ENCODE data around the gene PDZD4.

Gene PDZD4

GRCh38 chrX:153783378-153784013 is 46.8 kb downstream of the PDZD4 start:
- no peak for DNase-seq (ENCODE audit: low read depth)

- no peak for DNase-seq (ENCODE audit: low read depth)
Observed at GRCh38 chrX:153782871-153783270, 47.5 kb downstream of the PDZD4 start.

- no peak for DNase-seq (ENCODE audit: low read depth)
Observed at GRCh38 chrX:153782313-153782712, 48.0 kb downstream of the PDZD4 start.

DNA sequence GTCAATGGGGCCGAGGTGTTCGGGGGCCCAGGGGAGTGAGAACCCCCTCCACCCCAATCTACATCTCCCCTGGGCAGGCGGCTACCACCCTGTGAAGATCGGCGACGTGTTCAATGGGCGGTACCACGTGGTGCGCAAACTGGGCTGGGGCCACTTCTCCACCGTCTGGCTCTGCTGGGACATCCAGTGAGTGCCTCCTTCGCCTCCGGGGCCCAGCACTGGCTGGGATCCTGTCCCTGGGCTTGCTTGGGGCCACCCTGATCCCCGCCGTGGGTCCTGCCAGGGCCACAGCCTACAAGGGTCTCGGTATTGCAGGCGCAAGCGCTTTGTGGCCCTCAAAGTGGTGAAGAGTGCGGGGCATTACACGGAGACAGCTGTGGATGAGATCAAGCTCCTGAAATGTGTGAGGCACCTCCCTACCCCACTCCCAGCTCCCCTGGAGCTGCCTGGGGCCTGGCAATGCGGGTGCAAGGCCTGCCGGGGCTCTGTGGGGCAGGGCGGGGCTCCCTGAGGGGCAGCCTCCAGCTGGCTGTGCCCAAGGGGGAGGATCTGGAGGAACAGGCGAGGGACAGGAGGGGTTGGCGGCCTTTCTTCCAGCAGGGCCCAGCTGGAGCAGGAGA is 48.8 kb downstream of the PDZD4 start:
- DNase-seq (ENCODE audit: low read depth): no peak

- no peak for DNase-seq (ENCODE audit: low read depth)
Observed at GRCh38 chrX:153780678-153781427, 49.5 kb downstream of the PDZD4 start, which contains the start of gene SRPK3. SRPK3 (plus strand) TSS chrX:153781041; CDS start chrX:153781087, 46 bp downstream.

DNA sequence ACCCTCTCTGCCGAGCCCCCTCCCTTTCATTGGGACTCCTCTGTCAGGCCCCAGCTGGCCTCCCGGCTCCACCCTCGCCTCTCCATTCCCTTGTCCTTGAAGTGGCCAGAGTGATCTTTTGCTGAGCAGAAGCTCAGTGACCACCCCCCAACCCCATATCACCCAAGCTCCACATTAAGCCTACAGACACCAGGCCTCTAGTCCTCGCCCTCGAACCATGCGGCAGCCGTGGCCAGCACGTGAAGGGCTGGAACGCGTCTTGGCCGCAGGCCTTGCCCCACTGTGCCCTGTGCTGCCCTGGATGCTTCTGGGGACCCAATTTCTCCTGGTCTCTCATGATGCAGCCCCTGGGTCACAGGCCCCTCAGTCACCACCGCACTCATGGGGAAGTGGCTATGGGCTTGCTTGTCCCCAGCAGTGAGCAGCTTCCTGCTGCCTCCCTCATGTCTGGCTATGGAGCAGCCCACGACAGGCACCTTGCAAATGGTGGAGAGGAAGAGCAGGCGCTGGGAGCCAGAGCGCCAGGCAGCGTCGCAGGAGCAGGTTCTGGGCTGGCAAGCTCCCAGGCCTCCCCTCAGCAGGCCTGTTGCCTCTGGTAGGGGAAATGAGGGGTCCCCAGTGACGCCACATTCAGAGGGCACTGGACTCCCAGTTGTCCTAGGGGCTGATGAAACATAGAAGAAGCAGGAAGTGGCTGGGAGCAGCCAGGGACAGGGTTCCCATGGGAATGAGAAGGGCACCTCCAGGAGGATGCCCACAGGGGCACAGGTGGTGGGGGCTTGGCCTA is 50.3 kb downstream of the PDZD4 start:
- no peak for DNase-seq (ENCODE audit: low read depth)

DNA sequence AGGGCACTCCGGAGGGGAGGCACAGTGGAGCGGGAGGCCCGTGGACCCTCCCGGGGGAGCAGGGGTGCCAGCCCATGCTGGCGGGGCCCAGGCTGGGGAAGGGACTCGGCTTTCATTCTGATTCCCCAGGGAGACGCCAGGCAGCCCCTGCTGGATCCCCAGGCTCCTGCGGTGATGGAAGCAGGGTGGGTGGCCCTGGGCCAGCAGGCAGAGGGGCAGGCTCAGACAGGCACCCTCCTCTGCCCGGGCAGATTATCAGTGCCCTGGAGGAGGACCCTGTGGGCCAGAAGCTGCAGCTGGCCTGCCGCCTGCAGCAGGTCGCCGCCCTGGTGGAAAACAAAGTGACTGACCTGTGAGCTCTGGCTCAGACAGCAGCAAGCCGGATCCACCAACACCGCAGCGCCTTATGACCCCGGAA is 51.7 kb downstream of the PDZD4 start:
- DNase-seq (ENCODE audit: low read depth): no peak

- DNase-seq (ENCODE audit: low read depth): no peak
Observed at GRCh38 chrX:153778181-153778580, 52.2 kb downstream of the PDZD4 start.

DNA sequence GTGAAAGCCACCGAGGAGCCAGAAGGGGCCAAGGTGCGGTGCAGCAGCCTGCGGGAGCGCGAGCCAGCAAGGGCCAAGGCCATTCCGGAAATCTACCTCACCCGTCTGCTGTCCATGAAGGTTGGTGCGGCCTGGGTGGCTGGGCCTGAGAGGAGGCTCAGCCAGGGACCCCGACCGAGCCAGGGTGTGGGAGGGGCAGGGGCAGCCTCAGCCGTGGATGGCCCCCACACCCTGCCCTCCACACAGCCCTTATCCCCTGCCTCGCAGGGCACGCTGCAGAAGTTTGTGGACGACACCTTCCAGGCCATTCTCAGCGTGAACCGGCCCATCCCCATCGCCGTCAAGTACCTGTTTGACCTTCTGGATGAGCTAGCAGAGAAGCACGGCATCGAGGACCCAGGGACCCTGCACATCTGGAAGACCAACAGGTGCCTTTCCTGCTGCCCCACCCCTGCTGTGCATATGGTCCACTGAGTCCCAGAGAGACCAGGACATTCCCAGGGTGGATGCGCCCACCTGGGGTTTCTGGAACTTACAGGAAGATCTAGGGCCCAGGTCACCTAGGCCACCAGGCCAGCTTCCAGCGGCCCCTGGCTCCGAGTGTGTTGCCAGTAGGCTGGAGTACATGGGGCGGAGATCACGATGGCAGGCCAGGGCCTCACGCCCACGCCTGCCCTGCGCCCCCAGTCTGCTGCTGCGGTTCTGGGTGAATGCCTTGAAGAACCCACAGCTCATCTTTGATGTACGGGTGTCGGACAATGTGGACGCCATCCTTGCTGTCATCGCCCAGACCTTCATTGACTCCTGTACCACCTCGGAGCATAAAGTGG is 52.9 kb downstream of the PDZD4 start:
- DNase-seq (ENCODE audit: low read depth): no peak

DNA sequence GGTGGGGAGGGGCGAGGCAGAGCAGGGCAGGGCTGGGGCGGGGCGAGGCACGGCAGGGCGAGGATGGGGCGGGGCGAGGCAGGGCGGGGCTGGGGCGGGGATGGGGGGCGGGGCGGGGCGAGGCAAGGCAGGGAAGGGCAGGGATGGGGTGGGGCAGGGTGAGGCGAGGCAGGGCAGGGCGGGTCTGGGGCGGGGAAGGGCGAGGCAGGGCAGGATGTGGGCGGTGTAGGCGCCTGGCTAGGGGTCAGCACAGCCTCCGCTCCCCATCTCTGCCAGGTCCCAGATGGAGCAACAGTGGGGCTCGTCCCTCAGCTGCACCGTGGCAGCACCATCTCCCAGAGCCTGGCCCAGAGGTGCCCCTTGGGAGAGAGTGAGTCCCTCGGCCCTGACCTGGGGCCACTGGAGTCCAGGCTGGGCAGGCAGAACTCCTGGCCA is 53.7 kb downstream of the PDZD4 start:
- no peak for DNase-seq (ENCODE audit: low read depth)

DNA sequence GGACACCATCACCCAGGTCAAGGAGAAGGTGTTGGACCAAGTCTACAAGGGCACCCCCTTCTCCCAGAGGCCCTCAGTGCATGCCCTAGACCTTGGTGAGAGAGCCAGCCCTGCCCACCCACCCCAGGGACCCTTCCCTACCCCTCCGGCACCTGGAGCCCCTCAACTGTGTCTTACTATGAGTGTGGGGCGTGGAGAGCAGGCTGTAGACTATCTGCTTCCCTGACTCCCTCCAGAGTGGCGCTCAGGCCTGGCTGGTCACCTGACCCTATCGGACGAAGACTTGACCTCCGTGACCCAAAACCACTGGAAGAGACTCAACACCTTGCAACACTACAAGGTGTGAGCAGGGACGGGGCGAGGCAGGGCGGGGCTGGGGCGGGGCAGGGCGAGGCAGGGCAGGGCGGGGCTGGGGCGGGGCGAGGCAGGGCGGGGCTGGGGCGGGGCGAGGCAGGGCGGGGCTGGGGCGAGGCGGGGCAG is 54.2 kb downstream of the PDZD4 start:
- no peak for DNase-seq (ENCODE audit: low read depth)

DNA sequence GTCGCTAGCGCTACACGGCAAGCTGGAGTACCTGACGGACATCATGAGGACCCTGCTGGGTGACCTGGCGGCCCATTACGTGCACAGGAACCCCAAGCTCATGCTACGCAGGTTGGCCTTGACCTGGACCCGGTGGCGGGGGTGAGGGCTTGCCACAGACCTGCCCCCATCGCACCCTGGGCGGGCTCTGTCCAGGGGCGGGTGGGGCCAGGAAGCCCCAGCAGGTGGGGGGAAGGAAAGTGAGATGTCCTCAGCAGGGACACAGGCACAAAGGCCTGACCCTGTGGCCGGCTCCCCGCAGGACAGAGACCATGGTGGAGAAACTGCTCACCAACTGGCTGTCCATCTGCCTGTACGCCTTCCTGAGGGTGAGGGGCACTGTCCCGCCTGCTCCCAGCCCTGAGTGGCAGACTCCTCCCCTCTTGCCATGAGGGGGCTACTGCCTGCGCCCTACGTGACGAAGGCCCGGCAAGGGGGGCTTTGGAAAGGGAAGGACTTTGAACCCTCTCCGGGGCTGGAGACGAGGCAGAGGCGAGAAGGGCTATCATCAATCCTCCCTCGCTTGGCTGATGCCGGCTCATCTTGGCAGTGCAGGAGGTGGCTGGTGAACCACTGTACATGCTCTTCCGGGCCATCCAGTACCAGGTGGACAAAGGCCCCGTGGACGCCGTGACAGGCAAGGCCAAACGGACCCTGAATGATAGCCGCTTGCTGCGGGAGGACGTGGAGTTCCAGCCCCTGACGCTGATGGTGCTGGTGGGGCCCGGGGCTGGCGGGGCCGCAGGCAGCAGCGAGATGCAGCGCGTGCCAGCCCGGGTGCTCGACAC is 54.8 kb downstream of the PDZD4 start:
- no peak for DNase-seq (ENCODE audit: low read depth)

DNA sequence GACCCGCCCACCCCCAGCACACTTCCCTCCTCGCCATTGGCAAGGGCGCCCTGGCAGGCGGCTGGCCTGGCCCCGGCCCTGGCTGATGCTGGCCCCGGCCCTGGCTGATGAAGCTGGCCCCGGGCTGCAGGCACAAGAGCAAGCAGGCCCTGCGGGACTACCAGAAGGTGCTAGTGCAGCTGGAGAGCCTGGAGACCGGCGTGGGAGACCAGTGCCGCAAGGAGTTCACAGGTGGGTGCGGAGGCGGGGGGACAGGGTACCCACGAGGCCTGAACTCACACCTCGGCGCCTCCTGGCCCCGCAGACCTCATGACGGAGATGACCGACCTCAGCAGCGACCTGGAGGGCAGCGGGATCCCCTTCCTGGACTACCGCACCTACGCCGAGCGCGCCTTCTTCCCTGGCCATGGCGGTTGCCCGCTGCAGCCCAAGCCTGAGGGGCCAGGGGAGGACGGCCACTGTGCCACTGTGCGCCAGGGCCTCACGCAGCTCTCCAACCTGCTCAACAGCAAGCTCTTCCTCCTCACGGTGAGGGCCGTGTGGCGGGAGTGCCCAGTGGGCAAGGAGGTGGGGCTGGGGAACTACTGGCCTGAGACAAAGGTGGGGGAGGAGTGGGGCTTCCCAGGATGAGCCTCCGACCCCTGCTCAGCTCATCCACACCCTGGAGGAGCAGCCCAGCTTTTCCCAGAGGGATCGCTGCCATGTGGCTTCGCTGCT is 55.6 kb downstream of the PDZD4 start:
- no peak for DNase-seq (ENCODE audit: low read depth)

DNA sequence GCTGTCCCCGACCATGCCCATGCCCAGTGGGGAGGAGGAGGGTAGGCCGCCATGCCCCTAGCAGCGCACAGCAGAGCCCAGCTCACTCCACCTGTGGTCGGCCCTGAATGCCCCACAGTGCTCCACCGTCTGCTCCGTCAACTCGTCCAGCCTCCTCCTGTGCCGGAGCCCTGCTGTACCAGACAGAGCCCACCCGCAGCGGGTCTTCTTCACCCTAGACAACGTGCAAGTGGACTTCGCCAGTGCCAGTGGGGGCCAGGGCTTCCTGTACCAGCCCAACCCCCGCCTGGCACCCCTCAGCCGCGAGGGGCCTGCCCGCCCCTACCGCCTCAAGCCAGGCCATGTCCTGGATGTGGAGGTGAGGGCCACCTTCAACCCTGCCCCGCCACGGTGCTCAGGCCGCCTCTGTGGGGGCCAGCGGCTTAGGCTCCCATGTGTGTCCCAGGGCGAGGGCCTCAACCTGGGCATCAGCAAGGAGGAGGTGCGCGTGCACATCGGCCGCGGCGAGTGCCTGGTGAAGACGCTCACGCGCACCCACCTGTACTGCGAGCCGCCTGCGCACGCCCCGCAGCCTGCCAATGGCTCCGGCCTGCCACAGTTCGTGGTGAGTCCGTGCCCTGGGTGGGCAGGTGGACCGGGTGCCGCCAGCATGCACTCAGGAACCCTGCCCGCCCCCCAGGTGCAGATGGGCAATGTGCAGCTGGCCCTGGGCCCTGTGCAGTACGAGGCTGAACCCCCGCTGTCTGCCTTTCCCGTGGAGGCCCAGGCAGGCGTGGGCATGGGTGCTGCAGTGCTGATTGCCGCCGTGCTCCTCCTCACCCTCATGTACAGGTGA is 56.4 kb downstream of the PDZD4 start:
- no peak for DNase-seq (ENCODE audit: low read depth)

GRCh38 chrX:153773218-153773611 is 57.1 kb downstream of the PDZD4 start:
- DNase-seq (ENCODE audit: low read depth): no peak

- no peak for DNase-seq (ENCODE audit: low read depth)
Observed at GRCh38 chrX:153772316-153773217, 57.8 kb downstream of the PDZD4 start.

DNA sequence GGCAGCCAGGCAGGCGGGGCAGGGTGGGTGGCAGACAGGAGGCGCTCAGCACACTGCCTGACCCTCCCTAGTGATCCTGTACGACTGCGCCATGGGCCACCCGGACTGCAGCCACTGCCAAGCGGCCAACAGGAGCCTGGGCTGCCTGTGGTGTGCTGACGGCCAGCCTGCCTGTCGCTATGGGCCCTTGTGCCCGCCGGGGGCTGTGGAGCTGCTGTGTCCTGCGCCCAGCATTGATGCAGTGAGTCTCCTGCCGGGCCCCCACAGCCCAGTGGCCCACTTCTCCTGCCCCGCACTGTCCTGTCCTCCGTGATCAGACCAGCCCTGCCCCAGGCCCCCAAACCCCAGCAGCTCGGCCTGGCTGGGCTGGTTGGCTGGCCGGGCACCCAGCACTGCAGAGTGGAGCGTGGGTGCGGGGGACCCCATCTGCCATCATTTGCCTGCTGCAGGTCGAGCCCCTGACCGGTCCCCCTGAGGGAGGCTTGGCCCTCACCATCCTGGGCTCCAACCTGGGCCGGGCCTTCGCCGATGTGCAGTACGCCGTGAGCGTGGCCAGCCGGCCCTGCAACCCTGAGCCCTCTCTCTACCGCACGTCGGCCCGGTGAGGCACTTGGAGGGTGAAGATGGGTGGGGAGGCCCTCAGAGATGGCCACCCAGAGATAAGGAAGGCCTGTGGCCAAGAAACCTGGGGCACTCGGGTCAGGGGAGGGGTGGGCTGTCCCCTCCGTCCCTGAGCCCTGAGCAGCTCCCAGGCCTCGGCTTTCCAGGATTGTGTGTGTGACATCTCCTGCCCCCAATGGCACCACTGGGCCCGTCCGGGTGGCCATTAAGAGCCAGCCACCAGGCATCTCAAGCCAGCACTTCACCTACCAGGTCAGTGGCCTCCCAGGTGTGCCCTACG is 58.7 kb downstream of the PDZD4 start:
- no peak for DNase-seq (ENCODE audit: low read depth)

Measured in GM04504 (cell line).